Bone marrow (tissue), 2 donors: Measurements from ENCODE around the gene NOA1.
"Not testable (repeated sequence)": the region's sequence is repeated elsewhere in the genome, so short reads cannot be mapped to it uniquely, and the experiment has no call there.

Source experiments
- DNase-seq, 2 donors: peaks; one replicate each; lab custom pipeline; 2025; lab: John Stamatoyannopoulos, UW

The NOA1 gene

GRCh38 chr4:56958111-56958517, 19.3 kb downstream of the NOA1 start:
- peak; percentile 7 to 8 for DNase-seq

GRCh38 chr4:56953680-56954520, 23.5 kb downstream of the NOA1 start:
- no peak for DNase-seq

GRCh38 chr4:56941403-56941802, 36.0 kb downstream of the NOA1 start:
- no peak for DNase-seq

GRCh38 chr4:56940971-56941370, 36.4 kb downstream of the NOA1 start:
- no peak for DNase-seq

- DNase-seq, result no peak
These were observed 37.0 kb downstream of the NOA1 start for GRCh38 chr4:56940403-56940802.

- not testable (repeated sequence) for DNase-seq
These were observed 37.6 kb downstream of the NOA1 start for GRCh38 chr4:56939826-56940225.

GRCh38 chr4:56937262-56937661, 40.1 kb downstream of the NOA1 start:
- DNase-seq, result no peak

- DNase-seq, result no peak
These were observed 45.5 kb downstream of the NOA1 start for GRCh38 chr4:56931924-56932323.

- no peak for DNase-seq
These were observed 46.8 kb downstream of the NOA1 start for GRCh38 chr4:56930638-56931037.

GRCh38 chr4:56927196-56927595, 50.2 kb downstream of the NOA1 start:
- DNase-seq, result no peak

GRCh38 chr4:56914977-56915376, 62.4 kb downstream of the NOA1 start:
- DNase-seq, result not testable (repeated sequence)

GRCh38 chr4:56914336-56914735, 63.1 kb downstream of the NOA1 start:
- DNase-seq, result no peak
